Brain pericyte (primary cell): ENCODE data around the gene WDR82.

Experiments
- DNase-seq: peaks from one replicate; pipeline ENCODE4 v3.0.0-alpha.2; 2012; ENCODE audit warnings: low read depth, low spot score

WDR82 gene

DNA sequence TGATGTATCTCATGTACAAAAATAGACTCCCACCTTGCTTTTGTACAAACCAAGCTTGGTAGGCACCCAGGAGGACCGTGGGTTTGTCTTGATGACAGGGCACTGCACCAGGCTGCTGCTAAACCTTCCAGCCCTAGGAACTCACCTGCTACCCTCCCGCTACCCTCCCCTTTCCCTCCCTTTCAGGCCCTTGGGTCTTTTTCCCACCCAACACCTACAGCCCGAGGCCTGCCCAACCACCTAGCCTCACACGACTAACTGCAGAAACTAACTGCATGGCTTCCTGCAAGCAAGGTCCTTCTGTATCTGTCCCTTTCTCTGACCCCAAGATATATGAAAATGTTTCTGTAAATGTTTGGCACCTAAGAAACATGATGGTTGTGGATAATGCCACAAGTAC is 21.8 kb downstream of the WDR82 start:
- no peak for DNase-seq

DNA sequence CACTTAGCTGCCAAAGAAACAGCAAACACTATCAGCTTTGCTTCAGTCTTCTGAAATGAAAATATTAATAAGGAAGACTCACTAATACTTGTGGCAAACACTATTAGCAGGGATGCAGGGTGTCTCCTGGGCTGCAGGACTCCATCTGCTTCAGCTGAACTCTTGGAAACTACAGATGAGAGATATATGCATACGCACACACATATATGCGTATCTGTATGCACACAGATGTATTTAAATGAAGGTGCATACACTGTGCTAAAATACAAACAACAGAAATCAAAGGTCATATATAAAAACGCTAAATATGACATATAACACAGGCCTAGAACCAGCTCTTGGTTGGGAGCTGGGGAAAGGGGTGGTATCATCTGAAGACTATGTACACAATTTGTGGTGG is 22.3 kb downstream of the WDR82 start:
- DNase-seq = no peak

DNA sequence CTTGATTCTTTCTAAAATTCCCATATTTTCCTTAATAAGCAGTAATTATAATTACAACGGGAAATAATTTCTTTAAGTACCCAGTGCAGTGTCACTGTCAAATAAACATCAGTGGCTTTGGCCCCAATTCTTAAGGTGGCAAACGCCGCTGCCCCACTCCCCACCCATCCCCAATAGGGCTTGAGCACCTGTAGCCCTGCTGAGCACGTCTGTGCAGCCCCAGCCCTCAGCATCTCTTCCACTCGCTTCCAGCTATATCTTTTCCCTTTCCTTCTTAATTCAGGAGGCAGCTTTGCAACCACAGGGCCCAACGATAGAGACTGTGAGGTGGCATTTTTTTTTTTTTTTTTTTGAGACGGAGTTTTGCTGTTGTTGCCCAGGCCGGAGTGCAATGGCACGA is 23.8 kb downstream of the WDR82 start:
- no peak for DNase-seq

- no peak for DNase-seq
Measured at GRCh38 chr3:52253314-52254304, 24.8 kb downstream of the WDR82 start.

- DNase-seq = no peak
Measured at GRCh38 chr3:52250122-52250521, 28.3 kb downstream of the WDR82 start.

GRCh38 chr3:52249683-52250082 is 28.8 kb downstream of the WDR82 start:
- no peak for DNase-seq

GRCh38 chr3:52248816-52249547 is 29.5 kb downstream of the WDR82 start:
- no peak for DNase-seq

DNA sequence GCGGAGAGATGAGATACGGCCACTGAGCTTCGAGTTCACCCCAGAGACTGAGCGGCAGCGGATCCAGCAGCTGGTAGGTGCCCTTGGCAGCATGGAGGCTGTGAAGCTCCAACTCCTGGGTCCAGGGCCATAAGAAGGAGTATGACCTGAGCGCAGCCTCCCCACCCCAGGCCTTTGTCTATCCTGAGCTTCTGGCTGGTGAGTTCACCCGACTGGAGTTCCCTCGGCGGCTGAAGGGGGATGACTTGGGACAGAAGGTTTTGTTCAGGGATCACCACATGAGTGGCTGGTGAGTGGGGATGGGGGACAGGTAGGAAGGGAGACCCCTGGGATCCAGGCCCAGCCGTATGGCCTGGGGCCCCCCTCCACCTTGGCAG is 30.3 kb downstream of the WDR82 start:
- DNase-seq = no peak

- no peak for DNase-seq
Measured at GRCh38 chr3:52247409-52248164, 30.9 kb downstream of the WDR82 start.

GRCh38 chr3:52246728-52247408 is 31.6 kb downstream of the WDR82 start:
- no peak for DNase-seq

DNA sequence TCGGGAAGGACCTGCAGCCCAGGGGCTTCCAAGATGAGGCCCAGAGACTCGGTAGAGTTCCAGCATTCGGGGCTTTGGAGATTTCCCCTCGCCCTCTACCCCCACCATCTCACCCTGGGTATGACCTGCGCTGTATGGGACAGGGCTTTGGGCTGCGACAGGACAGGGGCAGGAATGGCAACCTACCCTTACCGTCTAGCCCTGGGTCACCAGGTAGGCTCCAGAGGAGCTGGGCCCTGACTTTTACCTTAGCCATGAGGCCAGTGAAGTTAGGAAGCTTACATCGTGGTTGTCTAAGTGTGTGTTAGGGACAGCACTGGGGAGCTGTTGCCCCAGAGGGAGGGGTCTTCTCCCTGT is 32.2 kb downstream of the WDR82 start:
- no peak for DNase-seq

DNA sequence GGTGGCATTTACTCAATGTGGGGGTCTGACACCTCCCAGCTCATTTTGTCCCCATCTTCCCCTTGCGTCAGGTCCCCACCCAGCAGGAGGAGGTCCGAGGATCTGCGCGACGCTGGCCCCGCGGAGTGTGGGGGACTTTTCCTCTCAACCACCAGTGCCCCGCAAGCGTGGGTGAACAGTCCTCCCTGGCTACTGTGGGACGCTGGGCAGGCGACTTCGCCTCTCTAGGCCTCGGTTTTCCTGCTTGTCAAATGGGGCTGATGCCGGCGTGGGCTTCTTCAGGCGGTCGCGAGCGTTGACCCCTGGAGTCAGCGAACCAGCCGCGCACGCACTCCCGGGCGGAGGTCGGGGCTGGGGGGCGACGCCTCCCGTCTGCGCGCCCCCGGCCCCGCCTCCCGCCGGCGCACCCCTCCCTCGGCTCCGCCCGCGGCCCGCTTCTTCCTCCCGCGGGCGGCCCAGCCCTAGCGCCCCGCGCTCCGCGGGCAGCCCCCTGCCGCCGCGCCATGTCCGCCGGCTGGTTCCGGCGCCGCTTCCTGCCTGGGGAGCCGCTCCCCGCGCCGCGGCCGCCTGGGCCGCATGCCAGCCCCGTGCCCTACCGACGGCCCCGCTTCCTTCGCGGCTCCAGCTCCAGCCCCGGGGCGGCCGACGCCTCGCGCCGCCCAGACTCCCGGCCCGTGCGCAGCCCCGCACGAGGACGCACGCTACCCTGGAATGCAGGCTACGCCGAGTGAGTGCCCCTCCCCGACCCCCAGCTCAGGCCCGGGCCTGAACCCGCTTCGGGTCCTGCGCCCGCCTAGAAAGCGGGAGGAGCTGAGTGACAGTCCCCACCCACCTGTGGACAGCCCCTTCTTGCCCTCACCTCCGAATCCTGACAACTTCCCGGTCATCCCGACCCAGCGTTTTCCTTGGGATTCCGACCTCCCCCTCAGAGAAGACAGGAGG is 32.9 kb downstream of the WDR82 start, which contains the start of gene PPM1M:
Gene PPM1M, plus strand, starts transcription at position 438 of the 942 bp plus-strand sequence. Its CDS starts 66 bp downstream, at position 504.
- no peak for DNase-seq

DNA sequence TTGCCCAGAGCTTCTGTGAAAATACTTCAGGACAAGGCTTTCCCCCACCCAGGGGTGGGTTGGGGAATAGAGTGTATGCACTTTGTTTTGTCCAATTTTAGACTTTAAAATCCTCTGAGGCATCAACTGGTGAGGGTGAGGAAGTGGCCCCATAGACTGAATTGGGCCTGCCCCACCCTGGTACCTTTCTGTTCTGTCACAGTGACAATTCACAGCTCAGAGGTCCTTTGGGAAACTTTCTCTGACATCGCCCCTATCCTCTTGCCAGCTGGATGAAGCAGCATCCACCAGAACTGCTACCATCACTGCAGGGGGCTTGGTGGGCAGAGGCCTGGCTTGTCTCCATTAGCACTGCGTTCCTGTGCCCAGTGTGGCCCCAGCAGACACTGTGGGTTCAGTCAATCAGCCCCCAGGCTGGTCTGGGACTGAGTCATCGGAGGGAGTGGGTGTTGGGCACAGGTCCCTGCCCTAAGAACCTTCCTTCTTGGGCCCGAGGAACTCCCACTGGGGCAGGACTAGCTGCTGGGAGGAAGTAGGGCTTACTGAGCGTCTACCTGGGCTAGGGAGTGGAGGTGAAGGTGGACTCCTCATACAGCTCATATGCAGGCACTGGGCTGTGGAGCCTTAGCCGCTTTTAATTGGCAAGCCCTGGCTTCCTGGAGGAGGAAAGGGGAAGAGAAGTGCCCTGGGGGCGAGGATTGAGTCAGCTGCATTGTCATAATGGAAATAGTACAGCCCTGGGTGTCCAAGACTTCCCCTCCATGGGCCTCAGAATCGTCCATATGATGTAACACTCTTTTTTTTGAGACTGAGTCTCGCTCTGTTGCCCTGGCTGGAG is 34.4 kb downstream of the WDR82 start:
- no peak for DNase-seq

GRCh38 chr3:52242039-52242438 is 36.4 kb downstream of the WDR82 start:
- DNase-seq = no peak

GRCh38 chr3:52240886-52241370 is 37.5 kb downstream of the WDR82 start:
- DNase-seq = no peak

GRCh38 chr3:52240059-52240885 is 38.2 kb downstream of the WDR82 start:
- DNase-seq = no peak

DNA sequence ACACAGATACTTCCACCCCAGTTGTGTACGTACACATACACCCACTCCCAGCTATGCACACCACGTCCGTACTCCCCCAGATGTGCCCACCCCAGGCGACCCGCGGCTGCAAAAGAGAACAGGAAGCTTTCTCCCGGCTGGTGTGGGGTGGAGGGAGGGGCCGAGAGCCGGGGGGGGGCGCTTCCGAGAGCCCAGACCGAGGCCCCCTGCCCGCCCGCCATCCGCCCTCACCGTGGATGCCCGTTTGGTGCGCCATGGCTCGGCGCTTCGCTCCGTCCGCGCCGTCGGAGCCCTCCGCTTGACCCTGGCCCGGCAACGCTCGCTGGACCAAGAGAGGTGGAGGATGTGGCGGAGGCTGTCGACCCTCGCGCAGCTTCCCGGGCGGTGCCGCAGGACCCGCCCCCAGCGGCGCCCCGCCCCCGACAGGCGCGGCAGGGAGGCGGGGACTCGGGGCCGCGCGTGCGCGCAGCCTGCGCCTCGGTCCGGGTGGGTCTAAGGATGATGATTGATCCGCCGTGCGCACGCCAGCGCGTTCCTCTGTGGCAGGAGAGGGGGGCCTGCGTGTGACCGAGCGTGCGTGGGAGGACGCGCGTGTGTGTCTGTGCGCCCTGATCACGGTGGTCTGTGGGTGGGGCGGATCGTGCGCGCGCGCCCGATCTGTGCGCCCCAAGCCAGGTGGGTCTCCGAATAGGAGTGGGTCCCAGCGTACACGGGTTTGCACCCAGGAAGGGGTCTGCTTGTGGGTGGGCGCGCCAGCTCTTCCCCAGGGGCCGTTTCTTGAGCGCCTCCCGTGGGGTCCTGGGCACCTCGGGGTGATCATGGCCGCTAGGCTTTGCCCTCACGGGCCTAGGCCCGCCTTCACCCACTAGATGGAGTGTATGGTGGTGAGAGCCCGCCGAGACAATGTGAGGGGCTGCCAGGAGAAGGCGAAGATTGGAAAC is 39.4 kb downstream of the WDR82 start, which contains the start of gene TWF2:
Gene TWF2, minus strand, starts transcription at position 398 of the 941 bp plus-strand sequence. Its CDS starts 142 bp downstream, at position 256.
- DNase-seq = no peak
